ENCODE data around the gene KIF3B. TPM values are rescaled to one million over a fixed set of nuclear protein-coding genes. Genes with fewer than 3 reads are reported as not detected.

The KIF3B gene
- total and polyA plus RNA-seq, 10 of the 15 experiments (the other 5 are each of a cell fraction or from before 2014, with no cell fraction given): 7.4 to 37.3 (median 25.9) TPM

DNA sequence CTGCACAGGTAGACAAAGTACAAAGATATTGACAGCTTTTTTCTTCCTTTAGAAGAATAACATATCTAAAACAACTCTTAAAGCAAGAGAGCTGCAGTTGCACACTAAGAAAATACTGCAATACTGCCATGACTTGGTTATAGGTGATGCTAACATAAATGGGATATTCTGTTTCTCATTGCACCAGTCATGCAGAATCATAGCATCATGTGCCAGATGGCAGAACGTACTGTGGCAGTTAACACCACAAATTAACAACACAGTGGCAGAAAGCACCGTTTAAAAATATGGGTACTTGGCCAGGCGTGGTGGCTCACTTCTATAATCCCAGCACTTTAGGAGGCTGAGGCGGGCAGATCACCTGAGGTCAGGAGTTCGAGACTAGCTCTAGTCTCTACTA is 88.1 kb downstream of the KIF3B start (continued):
- TF ChIP-seq, protein P1, sequence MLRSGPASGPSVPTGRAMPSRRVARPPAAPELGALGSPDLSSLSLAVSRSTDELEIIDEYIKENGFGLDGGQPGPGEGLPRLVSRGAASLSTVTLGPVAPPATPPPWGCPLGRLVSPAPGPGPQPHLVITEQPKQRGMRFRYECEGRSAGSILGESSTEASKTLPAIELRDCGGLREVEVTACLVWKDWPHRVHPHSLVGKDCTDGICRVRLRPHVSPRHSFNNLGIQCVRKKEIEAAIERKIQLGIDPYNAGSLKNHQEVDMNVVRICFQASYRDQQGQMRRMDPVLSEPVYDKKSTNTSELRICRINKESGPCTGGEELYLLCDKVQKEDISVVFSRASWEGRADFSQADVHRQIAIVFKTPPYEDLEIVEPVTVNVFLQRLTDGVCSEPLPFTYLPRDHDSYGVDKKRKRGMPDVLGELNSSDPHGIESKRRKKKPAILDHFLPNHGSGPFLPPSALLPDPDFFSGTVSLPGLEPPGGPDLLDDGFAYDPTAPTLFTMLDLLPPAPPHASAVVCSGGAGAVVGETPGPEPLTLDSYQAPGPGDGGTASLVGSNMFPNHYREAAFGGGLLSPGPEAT (IDR thresholded peaks at IDR 0.05; ENCODE audit: low read depth): no peak
- TF ChIP-seq BACH1 (IDR thresholded peaks at IDR 0.05; ENCODE audit: borderline replicate concordance) (no peak), POLR2AphosphoS5 (IDR thresholded peaks at IDR 0.05; ENCODE audit: low read length) (no peak), NFYB (IDR thresholded peaks at IDR 0.05; ENCODE audit: insufficient read depth, low read depth, low read length) (no peak), SP1 (IDR thresholded peaks at IDR 0.05; ENCODE audit: low read depth, low read length) (no peak)

DNA sequence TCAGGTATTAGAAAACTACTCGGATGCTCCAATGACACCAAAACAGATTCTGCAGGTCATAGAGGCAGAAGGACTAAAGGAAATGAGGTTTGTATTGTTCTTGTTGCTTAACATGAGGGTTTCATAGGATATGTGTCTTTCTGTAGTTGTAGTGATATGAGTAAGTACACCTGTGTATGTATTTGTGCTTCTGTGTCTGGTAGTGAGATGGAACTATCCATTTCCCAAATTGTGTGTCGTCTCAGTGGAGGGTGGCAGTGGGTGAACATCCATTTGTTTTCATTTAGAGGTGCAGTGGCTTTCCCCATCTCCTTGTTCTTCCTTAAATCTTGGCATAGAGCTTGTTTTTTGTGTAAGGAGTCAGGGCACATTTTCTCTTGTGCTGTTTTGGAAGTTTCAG is 88.9 kb downstream of the KIF3B start:
- intact Hi-C loops (cut with micrococcal nuclease; ENCODE audit: unreplicated experiment) (no loop called here), in situ Hi-C loops (cut with MboI) (no loop called here)
- no peak for DNase-seq (ENCODE audit: low read depth, low spot score)
- Histone ChIP-seq H3K4me1 (ENCODE audit: control insufficient read depth, insufficient read depth, low read length) (peaks cover 41% of the 10 kb centered on the region), H3K27ac (ENCODE audit: control insufficient read depth, insufficient read depth) (no peak overlapping the region), H3K9ac (ENCODE audit: control insufficient read depth, insufficient read depth, low read length) (no peak overlapping the region), H2AFZ (ENCODE audit: control insufficient read depth, low read depth, low read length) (no peak overlapping the region), H3K4me2 (ENCODE audit: control insufficient read depth, insufficient read depth) (peak overlapping the region; percentile 60), H3K36me3 (ENCODE audit: control insufficient read depth in 2 of 2, insufficient read depth in 2 of 2, low read length in 1 of 2) (peaks cover 4 to 10% of the 10 kb centered on the region in 2 experiments), H3K27me3 (replicated peaks in 1 of 2; ENCODE audit: control insufficient read depth in 2 of 2, insufficient read depth in 2 of 2, low read length in 1 of 2) (no peaks in the 10 kb centered on the region), H3K9me3 (replicated peaks; ENCODE audit: control insufficient read depth, insufficient read depth, low read length) (no peaks in the 10 kb centered on the region; the same call in 2 of the 3 replicates), H3K79me2 (ENCODE audit: control insufficient read depth, insufficient read depth, low read length) (peaks cover 80% of the 10 kb centered on the region), H4K20me1 (ENCODE audit: control insufficient read depth, insufficient read depth) (peaks cover 9% of the 10 kb centered on the region), H3K4me3 (0 out of 2 replicates have a peak overlapping the region, but pooled peaks have one; percentile 32)
- ChIA-PET CTCF (no interaction called here), RAD21 (ENCODE audit: unreplicated experiment) (interaction anchor here (0.6 to 1.8 kb wide), 3 partner anchors 10 to 45 kb away, joined by 3 to 8 read pairs (median 3); no protein-coding TSS in a partner anchor), SMC1A (ENCODE audit: uncharacterized antibody, unreplicated experiment) (interaction anchor here (1.3 to 3.4 kb wide), 2 partner anchors 19 to 29 kb away, joined by 4 to 23 read pairs; no protein-coding TSS in a partner anchor), POLR2A (interaction anchor here (1.6 to 2.8 kb wide), 2 partner anchors 9 to 11 kb away, joined by 4 to 9 read pairs; no protein-coding TSS in a partner anchor)
- FAIRE-seq: no peak
- ATAC-seq: peak; percentile 43
- no TSS peak for BruUV-seq (replicated peaks)
- WGBS (ENCODE audit: insufficient coverage, insufficient replicate concordance, low lambda C conversion rate, missing lambda C conversion rate): 0% methylated on average over 2 of the region's 2 CpGs
- TF ChIP-seq BCL11A (IDR thresholded peaks at IDR 0.05; ENCODE audit: low read depth, low read length) (no peak), MEF2A (IDR thresholded peaks at IDR 0.05; ENCODE audit: insufficient read depth, low read depth, low read length) (no peak), MXI1 (IDR thresholded peaks at IDR 0.05; ENCODE audit: low read depth, low read length) (no peak), NRF1 (conservative IDR thresholded peaks at IDR 0.05; ENCODE audit: low read depth, low read length) (no peak), TCF12 (IDR thresholded peaks at IDR 0.05; ENCODE audit: low read depth, low read length) (no peak), HDAC6 (IDR thresholded peaks at IDR 0.05; ENCODE audit: unreplicated experiment) (no peak), JUNB (IDR thresholded peaks at IDR 0.05) (peak; percentile 75), ZBED1 (IDR thresholded peaks at IDR 0.05; ENCODE audit: borderline replicate concordance) (no peak), FOXM1 (IDR thresholded peaks at IDR 0.05; ENCODE audit: low read depth, low read length) (peak; percentile 26; the same call in 1 of the 2 replicates), TBL1XR1 (IDR thresholded peaks at IDR 0.05; ENCODE audit: low read depth, low read length) (no peak), MEF2B (IDR thresholded peaks at IDR 0.05; ENCODE audit: partially characterized antibody, poor library complexity, severe bottlenecking) (no peak)
- TF ChIP-seq, protein P2, sequence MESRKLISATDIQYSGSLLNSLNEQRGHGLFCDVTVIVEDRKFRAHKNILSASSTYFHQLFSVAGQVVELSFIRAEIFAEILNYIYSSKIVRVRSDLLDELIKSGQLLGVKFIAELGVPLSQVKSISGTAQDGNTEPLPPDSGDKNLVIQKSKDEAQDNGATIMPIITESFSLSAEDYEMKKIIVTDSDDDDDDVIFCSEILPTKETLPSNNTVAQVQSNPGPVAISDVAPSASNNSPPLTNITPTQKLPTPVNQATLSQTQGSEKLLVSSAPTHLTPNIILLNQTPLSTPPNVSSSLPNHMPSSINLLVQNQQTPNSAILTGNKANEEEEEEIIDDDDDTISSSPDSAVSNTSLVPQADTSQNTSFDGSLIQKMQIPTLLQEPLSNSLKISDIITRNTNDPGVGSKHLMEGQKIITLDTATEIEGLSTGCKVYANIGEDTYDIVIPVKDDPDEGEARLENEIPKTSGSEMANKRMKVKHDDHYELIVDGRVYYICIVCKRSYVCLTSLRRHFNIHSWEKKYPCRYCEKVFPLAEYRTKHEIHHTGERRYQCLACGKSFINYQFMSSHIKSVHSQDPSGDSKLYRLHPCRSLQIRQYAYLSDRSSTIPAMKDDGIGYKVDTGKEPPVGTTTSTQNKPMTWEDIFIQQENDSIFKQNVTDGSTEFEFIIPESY (IDR thresholded peaks at IDR 0.05): no peak
- TF ChIP-seq, protein P3, sequence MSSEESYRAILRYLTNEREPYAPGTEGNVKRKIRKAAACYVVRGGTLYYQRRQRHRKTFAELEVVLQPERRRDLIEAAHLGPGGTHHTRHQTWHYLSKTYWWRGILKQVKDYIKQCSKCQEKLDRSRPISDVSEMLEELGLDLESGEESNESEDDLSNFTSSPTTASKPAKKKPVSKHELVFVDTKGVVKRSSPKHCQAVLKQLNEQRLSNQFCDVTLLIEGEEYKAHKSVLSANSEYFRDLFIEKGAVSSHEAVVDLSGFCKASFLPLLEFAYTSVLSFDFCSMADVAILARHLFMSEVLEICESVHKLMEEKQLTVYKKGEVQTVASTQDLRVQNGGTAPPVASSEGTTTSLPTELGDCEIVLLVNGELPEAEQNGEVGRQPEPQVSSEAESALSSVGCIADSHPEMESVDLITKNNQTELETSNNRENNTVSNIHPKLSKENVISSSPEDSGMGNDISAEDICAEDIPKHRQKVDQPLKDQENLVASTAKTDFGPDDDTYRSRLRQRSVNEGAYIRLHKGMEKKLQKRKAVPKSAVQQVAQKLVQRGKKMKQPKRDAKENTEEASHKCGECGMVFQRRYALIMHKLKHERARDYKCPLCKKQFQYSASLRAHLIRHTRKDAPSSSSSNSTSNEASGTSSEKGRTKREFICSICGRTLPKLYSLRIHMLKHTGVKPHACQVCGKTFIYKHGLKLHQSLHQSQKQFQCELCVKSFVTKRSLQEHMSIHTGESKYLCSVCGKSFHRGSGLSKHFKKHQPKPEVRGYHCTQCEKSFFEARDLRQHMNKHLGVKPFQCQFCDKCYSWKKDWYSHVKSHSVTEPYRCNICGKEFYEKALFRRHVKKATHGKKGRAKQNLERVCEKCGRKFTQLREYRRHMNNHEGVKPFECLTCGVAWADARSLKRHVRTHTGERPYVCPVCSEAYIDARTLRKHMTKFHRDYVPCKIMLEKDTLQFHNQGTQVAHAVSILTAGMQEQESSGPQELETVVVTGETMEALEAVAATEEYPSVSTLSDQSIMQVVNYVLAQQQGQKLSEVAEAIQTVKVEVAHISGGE (CRISPR knock-in tag; IDR thresholded peaks at IDR 0.05): no peak
